Right atrium auricular region (tissue), 2 donors: ENCODE results near the gene SHANK1. TPM values are rescaled to one million over a fixed set of nuclear protein-coding genes. Genes with fewer than 3 reads are reported as not detected.

Experiments
- DNase-seq: peaks from one replicate; pipeline ENCODE4 v3.0.0-alpha.2; 2019; ENCODE audit warnings: low spot score
- H3K27ac ChIP-seq, 2 donors: fragments of 200-600 bp; sonication (generic); 1 replicate in 1 of 2; 2 replicates in 1 of 2; pipeline ENCODE4 v1.5.1; 2016 to 2019
- H3K27me3 ChIP-seq, 2 donors: fragments of 200-600 bp; sonication (generic); one replicate each; pipeline versions ENCODE4 v1.5.1 to v1.6.0; 2017 to 2019
- H3K36me3 ChIP-seq: fragments of 200-600 bp; sonication (generic); one replicate; pipeline ENCODE4 v1.5.1; 2016
- H3K4me1 ChIP-seq, 2 donors: fragments of 200-600 bp; sonication (generic); one replicate each; pipeline versions ENCODE4 v1.5.1 to v1.6.0; 2017 to 2019
- H3K4me3 ChIP-seq, 2 donors: fragments of 200-600 bp; sonication (generic); 1 replicate in 1 of 2; 2 replicates in 1 of 2; pipeline ENCODE4 v1.5.1; 2017 to 2019; ENCODE audit warnings: mild to moderate bottlenecking in 1 of 2, moderate library complexity in 1 of 2
- H3K9me3 ChIP-seq, 2 donors: fragments of 200-600 bp; sonication (generic); one replicate each; pipeline ENCODE4 v1.5.1; 2019
- total RNA-seq, 2 donors: library from RNA; depleted of rRNA; stranded (reverse); fragments of >200 nt; gene quantifications; one replicate each; pipeline ENCODE4 v1.1.0, GENCODE V29; 2016
- TF ChIP-seq, protein P1 (sequence below), 2 donors: fragments of 200-600 bp; sonication (generic); IDR thresholded peaks; one replicate each; pipeline ENCODE4 v1.5.1; 2019; ENCODE audit warnings: antibody characterized with exemption in 2 of 2

The SHANK1 gene
- total RNA-seq, 2 donors from 2014 or later: 0.56 to 1.8 TPM

GRCh38 chr19:50660088-50660366 lies 59.6 kb downstream of the SHANK1 start:
- Histone ChIP-seq H3K27me3 (peaks cover 9 to 12% of the 10 kb centered on the region in 2 donors), H3K27ac (no peak overlapping the region), H3K4me1 (peaks cover 0 to 18% of the 10 kb centered on the region in 2 donors), H3K36me3 (no peaks in the 10 kb centered on the region), H3K4me3 (no peak overlapping the region), H3K9me3 (peaks cover 0 to 3% of the 10 kb centered on the region in 2 donors)
- TF ChIP-seq, protein P1, sequence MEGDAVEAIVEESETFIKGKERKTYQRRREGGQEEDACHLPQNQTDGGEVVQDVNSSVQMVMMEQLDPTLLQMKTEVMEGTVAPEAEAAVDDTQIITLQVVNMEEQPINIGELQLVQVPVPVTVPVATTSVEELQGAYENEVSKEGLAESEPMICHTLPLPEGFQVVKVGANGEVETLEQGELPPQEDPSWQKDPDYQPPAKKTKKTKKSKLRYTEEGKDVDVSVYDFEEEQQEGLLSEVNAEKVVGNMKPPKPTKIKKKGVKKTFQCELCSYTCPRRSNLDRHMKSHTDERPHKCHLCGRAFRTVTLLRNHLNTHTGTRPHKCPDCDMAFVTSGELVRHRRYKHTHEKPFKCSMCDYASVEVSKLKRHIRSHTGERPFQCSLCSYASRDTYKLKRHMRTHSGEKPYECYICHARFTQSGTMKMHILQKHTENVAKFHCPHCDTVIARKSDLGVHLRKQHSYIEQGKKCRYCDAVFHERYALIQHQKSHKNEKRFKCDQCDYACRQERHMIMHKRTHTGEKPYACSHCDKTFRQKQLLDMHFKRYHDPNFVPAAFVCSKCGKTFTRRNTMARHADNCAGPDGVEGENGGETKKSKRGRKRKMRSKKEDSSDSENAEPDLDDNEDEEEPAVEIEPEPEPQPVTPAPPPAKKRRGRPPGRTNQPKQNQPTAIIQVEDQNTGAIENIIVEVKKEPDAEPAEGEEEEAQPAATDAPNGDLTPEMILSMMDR (IDR thresholded peaks at IDR 0.05): no peak
- no peak for DNase-seq

GRCh38 chr19:50659318-50660087 lies 60.1 kb downstream of the SHANK1 start:
- no peak for DNase-seq
- Histone ChIP-seq H3K4me3 (peak overlapping the region in 1 of 2 donors; percentile 43), H3K4me1 (peaks cover 0 to 18% of the 10 kb centered on the region in 2 donors), H3K27me3 (peaks cover 9 to 12% of the 10 kb centered on the region in 2 donors), H3K36me3 (no peaks in the 10 kb centered on the region), H3K9me3 (peaks cover 0 to 5% of the 10 kb centered on the region in 2 donors), H3K27ac (no peak overlapping the region)
- TF ChIP-seq, protein P1 (IDR thresholded peaks at IDR 0.05): no peak

GRCh38 chr19:50658441-50659317 lies 60.9 kb downstream of the SHANK1 start:
- Histone ChIP-seq H3K27ac (peak overlapping the region in 1 of 2 donors; percentile 16), H3K27me3 (peaks cover 9 to 12% of the 10 kb centered on the region in 2 donors), H3K4me3 (peak overlapping the region; percentile 6 to 43), H3K36me3 (no peaks in the 10 kb centered on the region), H3K4me1 (peaks cover 0 to 18% of the 10 kb centered on the region in 2 donors), H3K9me3 (peaks cover 0 to 5% of the 10 kb centered on the region in 2 donors)
- TF ChIP-seq, protein P1 (IDR thresholded peaks at IDR 0.05): no peak
- DNase-seq: no peak

- TF ChIP-seq, protein P1 (IDR thresholded peaks at IDR 0.05): no peak
- Histone ChIP-seq H3K9me3 (peaks cover 0 to 5% of the 10 kb centered on the region in 2 donors), H3K4me3 (peak overlapping the region; percentile 6 to 43), H3K4me1 (peaks cover 0 to 18% of the 10 kb centered on the region in 2 donors), H3K27me3 (peaks cover 9 to 12% of the 10 kb centered on the region in 2 donors), H3K36me3 (no peaks in the 10 kb centered on the region), H3K27ac (no peak overlapping the region)
- DNase-seq: peak; percentile 85
These were observed 61.7 kb downstream of the SHANK1 start for GRCh38 chr19:50657712-50658440.

DNA sequence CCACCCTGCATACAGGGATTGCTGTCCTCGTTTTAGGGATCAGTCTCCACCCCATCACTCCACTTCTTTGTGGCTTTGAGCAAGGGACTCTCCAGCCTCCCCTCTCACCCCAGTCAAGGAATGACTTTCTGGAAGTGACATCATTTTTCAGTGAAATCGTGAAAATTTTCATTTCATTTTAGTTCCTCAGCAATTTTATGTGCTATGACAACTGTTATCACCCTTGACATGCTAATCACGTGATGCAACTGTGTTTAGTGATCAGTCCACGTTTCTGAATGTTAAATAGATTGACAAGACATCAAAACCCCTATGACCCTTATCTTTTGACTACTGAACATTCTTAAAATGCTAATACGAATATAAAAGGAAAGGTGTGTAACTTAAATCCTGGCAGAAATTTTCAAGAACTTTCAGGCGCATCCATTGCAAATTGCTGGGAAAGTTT lies 62.4 kb downstream of the SHANK1 start:
- H3K4me3 ChIP-seq: no peak overlapping the region
- no peak for DNase-seq
- peaks cover 0 to 18% of the 10 kb centered on the region in 2 donors for H3K4me1 ChIP-seq
- TF ChIP-seq, protein P1 (IDR thresholded peaks at IDR 0.05): no peak
- peaks cover 9 to 12% of the 10 kb centered on the region in 2 donors for H3K27me3 ChIP-seq
- H3K36me3 ChIP-seq: no peaks in the 10 kb centered on the region
- no peak overlapping the region for H3K27ac ChIP-seq
- H3K9me3 ChIP-seq: peaks cover 0 to 5% of the 10 kb centered on the region in 2 donors
